Cardiac muscle cell (in vitro differentiated cells and primary cell): Measurements from ENCODE around the gene BAIAP2L2. TPM values are rescaled to one million over a fixed set of nuclear protein-coding genes. Genes with fewer than 3 reads are reported as not detected.

ENCODE experiments used
- DNase-seq, 2 donors: peaks; one replicate each; pipeline versions ENCODE4 v3.0.0 to v3.0.0-alpha.2; 2010 to 2017; ENCODE audit warnings: low read depth in 1 of 2, low spot score in 1 of 2
- H3K27ac ChIP-seq: fragments of 200-600 bp; sonication (generic); 2 replicates; pipeline ENCODE4 v1.5.1; 2016
- H3K27me3 ChIP-seq: fragments of 200-600 bp; sonication (generic); 2 replicates; pipeline ENCODE4 v1.6.0; 2016; ENCODE audit warnings: control low read depth
- H3K36me3 ChIP-seq: fragments of 200-600 bp; sonication (generic); 2 replicates; pipeline ENCODE4 v1.5.1; 2016; ENCODE audit warnings: control low read depth
- H3K4me1 ChIP-seq: fragments of 200-600 bp; sonication (generic); 2 replicates; pipeline ENCODE4 v1.8.1; 2017; ENCODE audit warnings: low read depth, mild to moderate bottlenecking, mixed run types
- H3K4me3 ChIP-seq: fragments of 200-600 bp; sonication (generic); 2 replicates; pipeline ENCODE4 v1.5.1; 2016; ENCODE audit warnings: mild to moderate bottlenecking
- H3K9me3 ChIP-seq: fragments of 200-600 bp; sonication (generic); 2 replicates; pipeline ENCODE4 v1.5.1; 2017; ENCODE audit warnings: low read depth, mild to moderate bottlenecking, control low read depth
- CTCF ChIP-seq: IDR thresholded peaks from 2 replicates; pipeline ENCODE4 v1.5.1; 2012; ENCODE audit warnings: low read depth, mild to moderate bottlenecking, low read length
- polyA plus RNA-seq: library from polyadenylated mRNA; unstranded; fragments of >200 nt; fragmentation: Nextera tagmentation; extraction: Ambion mirVana; gene quantifications from 2 replicates; pipeline ENCODE4 v1.2.1, GENCODE V29; 2016
- total RNA-seq: library from RNA; depleted of rRNA; stranded (reverse); fragments of >200 nt; gene quantifications from 2 replicates; pipeline ENCODE4 v1.2.3, GENCODE V29; 2016

Gene BAIAP2L2
- total and polyA plus RNA-seq, 2 experiments from 2014 or later: 1.3 to 2.3 TPM

DNA sequence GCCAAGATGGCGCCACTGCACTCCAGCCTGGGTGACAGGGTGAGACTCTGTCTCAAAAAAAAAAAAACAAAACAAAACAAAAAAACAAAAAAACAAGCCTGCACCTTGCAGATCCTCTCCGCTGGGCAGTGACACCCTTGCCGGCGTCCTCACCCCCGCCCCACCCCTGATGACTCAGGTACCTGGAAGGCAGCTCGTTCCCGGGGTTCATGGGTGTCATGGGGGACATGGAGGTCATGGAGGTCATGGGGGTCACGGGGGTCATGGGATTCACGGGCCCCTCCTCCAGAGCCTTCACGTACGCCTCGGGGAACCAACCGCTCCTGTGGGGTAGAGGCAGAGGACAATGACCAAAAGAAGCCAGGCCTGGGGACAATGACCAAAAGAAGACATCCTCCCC, 23.5 kb downstream of the BAIAP2L2 start:
- Histone ChIP-seq H3K36me3 (no peaks in the 10 kb centered on the region), H3K27ac (no peak overlapping the region), H3K9me3 (no peaks in the 10 kb centered on the region), H3K27me3 (peaks cover 12% of the 10 kb centered on the region), H3K4me1 (no peaks in the 10 kb centered on the region), H3K4me3 (no peak overlapping the region)
- TF ChIP-seq CTCF: no peak
- DNase-seq: no peak

DNA sequence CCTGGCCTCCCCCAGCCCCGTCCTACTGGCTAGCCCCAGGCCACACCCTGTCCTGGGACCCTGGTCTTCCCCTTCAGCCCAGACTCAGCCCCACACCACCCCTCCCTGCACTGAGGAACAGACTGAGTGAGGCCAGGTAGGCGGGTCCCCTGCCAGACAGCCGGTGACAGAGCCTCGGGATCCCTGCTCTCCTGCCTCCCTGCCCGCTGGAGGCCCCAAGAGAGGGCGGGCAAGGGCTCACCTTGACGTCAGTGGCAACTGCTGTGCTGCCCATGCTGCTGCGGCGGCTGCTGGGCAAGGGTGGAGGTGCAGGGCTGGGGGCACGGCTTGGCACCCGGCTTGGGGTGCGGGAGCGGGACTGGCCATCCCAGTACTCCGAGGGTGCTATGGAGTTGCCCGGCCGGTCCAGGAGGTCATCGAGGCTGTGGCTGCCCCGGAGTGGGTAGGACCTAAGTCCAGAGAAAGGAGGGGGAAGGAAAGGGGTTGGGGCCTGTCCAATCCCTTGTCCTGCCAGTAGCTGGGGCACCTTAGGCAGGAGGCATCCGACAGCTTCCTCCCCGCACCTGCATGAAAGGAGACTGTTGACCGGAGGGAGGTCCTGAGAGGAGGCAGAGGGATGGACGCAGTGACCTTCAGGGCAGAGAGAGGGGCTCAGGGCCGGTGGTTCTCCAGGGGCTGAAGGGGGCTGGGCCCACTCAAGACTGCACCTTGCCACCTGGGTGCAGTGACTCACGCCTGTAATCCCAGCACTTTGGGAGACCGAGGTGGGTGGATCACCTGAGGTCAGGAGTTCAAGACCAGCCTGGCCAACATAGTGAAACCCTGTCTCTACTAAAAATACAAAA, 24.3 kb downstream of the BAIAP2L2 start:
- H3K27ac ChIP-seq: no peak overlapping the region
- H3K9me3 ChIP-seq: no peaks in the 10 kb centered on the region
- peaks cover 4% of the 10 kb centered on the region for H3K4me1 ChIP-seq
- no peak for DNase-seq
- peaks cover 18% of the 10 kb centered on the region for H3K27me3 ChIP-seq
- no peak for TF ChIP-seq CTCF
- H3K4me3 ChIP-seq: no peak overlapping the region
- no peaks in the 10 kb centered on the region for H3K36me3 ChIP-seq

GRCh38 chr22:38085501-38085900, 25.0 kb downstream of the BAIAP2L2 start:
- no peak overlapping the region for H3K4me3 ChIP-seq
- no peaks in the 10 kb centered on the region for H3K36me3 ChIP-seq
- no peak for DNase-seq
- TF ChIP-seq CTCF: no peak
- H3K4me1 ChIP-seq: peaks cover 4% of the 10 kb centered on the region
- peaks cover 25% of the 10 kb centered on the region for H3K27me3 ChIP-seq
- no peaks in the 10 kb centered on the region for H3K9me3 ChIP-seq
- H3K27ac ChIP-seq: no peak overlapping the region

DNA sequence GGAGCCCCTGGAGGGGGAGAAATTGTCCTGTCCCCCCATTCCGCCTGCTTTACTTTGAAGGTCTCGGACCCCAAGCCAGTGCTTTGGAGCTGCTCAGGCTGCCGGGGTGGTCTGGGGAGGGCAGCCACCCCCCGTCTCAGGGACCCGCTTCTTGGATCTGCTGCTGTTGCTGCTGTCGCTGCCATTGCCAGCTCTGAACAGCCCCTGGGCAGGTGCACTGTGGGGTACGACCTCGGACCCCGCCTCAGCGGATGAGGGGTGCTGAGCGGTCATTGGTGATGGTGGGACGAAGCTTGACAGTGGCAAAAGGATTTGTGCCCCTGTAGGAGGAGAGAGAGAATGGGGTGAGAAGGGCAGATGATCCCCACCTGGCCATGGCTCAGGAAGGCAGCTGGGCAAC, 25.4 kb downstream of the BAIAP2L2 start:
- H3K4me3 ChIP-seq: no peak overlapping the region
- no peak for TF ChIP-seq CTCF
- peaks cover 4% of the 10 kb centered on the region for H3K4me1 ChIP-seq
- no peaks in the 10 kb centered on the region for H3K36me3 ChIP-seq
- no peak for DNase-seq
- H3K27me3 ChIP-seq: peaks cover 30% of the 10 kb centered on the region
- H3K9me3 ChIP-seq: no peaks in the 10 kb centered on the region
- no peak overlapping the region for H3K27ac ChIP-seq

DNA sequence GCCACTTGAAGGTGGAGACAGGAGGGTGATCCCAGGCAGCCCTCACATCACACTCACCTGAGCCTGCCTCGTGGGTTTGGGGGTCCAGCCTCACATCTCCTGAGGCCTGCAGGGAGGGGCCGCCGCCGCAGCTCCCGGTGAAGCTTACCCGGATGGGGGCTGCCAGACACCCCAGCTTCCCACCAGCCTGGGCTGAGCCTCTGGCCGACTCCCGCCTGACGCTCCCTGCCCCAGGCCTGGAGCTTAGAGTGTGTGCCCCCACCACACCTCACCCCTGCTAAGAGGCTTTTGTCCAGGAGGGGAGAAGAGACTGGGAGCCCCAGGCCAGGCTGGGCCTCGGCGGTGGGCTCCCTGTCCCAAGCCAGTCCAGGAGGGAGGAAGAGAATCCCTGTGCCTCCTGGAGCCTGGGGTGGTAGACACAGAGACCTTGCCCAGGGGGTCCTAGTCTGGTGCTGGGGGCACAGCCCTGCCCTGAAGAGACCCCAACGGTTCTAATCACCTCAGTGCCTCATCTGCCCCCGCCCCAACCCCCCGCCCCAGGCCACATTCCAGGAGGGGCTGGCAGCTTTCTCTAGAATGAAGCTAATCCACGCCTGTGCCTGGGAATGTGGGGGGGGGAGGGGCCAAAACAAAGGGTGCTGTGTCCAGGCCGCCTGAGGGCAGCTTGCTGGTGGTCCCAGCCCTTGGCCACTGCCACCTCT, 26.4 kb downstream of the BAIAP2L2 start, which contains the start of gene SLC16A8:
Gene SLC16A8 (minus strand): TSS at position 254 of the 701 bp plus-strand sequence. CDS start 1,311 bp downstream, outside the sequence.
- no peak for TF ChIP-seq CTCF
- Histone ChIP-seq H3K27me3 (peaks cover 30% of the 10 kb centered on the region), H3K4me3 (no peak within 1 kb of the TSS), H3K4me1 (peaks cover 4% of the 10 kb centered on the region), H3K27ac (no peak within 1 kb of the TSS), H3K36me3 (no peaks in the 10 kb centered on the region), H3K9me3 (no peaks in the 10 kb centered on the region)
- no peak for DNase-seq
